Measurements from ENCODE around the gene NLRP2B.
"Not testable (repeated sequence)": the region's sequence is repeated elsewhere in the genome, so short reads cannot be mapped to it uniquely, and the experiment has no call there.

NLRP2B gene

DNA sequence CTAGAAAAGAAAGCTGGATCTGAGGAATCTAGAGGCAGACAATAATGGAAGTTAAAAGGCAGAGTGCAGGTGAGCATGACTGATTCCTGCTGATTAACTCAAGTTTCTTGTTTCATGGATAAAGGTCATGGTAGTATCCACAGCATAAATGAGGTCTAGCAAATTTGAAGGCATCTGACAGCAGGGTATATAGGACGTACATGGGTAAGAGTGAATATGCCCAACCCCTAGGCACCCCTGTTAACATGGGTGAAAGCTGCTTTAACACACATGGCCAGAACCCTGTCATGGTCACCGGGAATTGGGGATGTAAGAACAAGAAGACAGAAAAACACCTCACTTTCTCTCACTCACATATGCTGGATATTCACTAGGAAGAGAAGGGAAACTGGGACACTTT lies 25.0 kb downstream of the NLRP2B start:
- FAIRE-seq (no peak), DNase-seq (ENCODE audit: insufficient read length, low spot score) (no peak)
- TF ChIP-seq TAF1 (IDR thresholded peaks at IDR 0.05; ENCODE audit: low read depth, low read length) (no peak), POU2F2 (IDR thresholded peaks at IDR 0.05; ENCODE audit: low read depth, low read length) (no peak), POLR2A (IDR thresholded peaks at IDR 0.05; ENCODE audit: low read depth, low read length) (no peak), PAX5 (IDR thresholded peaks at IDR 0.05; ENCODE audit: insufficient read depth, low read length, severe bottlenecking) (no peak)

DNA sequence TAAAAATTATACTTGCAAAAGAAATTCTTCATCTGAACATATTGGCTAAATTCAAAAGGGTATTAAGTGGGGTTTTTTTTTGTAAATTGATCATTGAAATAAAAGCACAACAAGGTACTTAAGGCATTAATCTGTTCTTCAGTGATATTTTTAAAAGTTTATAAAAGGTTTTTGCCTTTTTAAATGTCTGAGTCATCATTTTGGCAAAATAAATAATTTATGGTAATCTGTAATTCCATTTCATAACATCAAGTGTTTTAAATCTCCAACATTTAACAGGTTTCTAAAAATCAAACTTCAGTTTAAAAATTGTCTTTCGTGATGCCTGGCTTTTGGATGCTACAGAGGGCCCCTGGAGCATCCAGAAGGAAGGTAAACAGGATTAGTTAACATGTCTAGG lies 27.4 kb downstream of the NLRP2B start:
- DNase-seq (ENCODE audit: insufficient read length, low spot score) (no peak), FAIRE-seq (no peak)
- TF ChIP-seq SPI1 (IDR thresholded peaks at IDR 0.05; ENCODE audit: low read depth, low read length) (no peak), PAX5 (IDR thresholded peaks at IDR 0.05; ENCODE audit: insufficient read depth, low read length, severe bottlenecking) (no peak), TAF1 (IDR thresholded peaks at IDR 0.05; ENCODE audit: low read depth, low read length) (no peak), POLR2A (IDR thresholded peaks at IDR 0.05; ENCODE audit: low read depth, low read length) (no peak), POLR2AphosphoS5 (IDR thresholded peaks at IDR 0.05; ENCODE audit: low read depth, low read length) (no peak), POU2F2 (IDR thresholded peaks at IDR 0.05; ENCODE audit: low read depth, low read length) (no peak)

DNA sequence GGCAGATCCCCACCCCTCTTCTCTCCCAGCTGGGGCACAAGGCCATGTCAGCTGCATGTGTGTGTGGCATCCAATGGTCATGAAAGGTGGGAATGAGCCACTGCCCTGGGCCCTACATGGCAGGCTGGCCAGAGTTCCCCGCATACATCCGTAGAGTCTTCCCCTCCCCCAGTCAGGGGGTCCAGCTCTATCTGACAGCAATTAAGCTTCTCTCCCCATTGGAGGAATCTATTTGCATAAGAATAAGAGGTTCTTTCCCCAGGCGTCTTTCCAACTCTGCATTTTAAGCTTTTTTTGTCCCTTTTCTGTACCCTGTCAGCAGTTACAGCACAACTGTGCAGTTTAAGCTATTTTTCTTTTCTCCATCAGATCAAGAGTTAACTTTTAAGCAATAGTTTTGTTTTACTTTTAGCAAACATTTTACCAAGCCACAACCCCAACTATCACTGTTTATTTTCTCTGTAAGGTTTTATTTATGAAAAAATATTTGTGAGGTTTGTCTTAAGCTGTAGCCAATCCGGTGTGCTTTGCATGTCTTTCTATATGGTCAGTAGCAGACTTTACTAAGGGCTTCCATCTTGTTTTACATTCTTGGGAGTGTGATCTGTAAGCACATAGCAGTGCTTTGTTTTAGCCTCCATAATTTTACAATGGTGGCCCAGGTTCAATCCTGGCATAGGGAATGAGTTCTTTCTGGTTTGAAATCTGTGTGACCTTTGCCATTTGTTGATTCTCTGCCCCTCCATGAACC lies 28.7 kb downstream of the NLRP2B start:
- DNase-seq (ENCODE audit: insufficient read length, low spot score) (no peak), FAIRE-seq (no peak)
- TF ChIP-seq POLR2A (IDR thresholded peaks at IDR 0.05; ENCODE audit: low read depth, low read length) = no peak
- no peak for TF ChIP-seq SPI1 (IDR thresholded peaks at IDR 0.05; ENCODE audit: low read depth, low read length)
- TF ChIP-seq PAX5 (IDR thresholded peaks at IDR 0.05; ENCODE audit: insufficient read depth, low read length, severe bottlenecking) = no peak
- no peak for TF ChIP-seq POLR2AphosphoS5 (IDR thresholded peaks at IDR 0.05; ENCODE audit: low read depth, low read length)
- no peak for TF ChIP-seq TAF1 (IDR thresholded peaks at IDR 0.05; ENCODE audit: low read depth, low read length)
- TF ChIP-seq POU2F2 (IDR thresholded peaks at IDR 0.05; ENCODE audit: low read depth, low read length) = no peak

DNA sequence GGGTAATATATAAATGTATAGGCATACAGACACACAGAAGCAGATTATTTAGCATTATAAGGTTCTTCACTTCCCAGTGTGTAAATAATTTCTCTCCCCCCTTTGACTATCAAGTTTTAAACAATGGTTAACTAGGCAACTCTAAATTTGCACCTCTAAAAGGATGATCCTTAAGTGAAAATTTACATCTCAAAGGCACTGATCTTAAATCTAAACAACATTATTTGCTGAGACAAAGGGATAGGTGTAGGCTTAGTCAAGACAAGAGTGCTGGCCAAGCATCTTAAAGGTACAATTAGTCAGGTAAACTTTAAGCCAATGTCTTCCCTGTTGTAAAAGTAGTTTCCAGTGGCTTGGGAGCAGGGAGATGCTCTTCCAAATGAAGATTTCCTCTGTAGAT lies 33.0 kb downstream of the NLRP2B start:
- DNase-seq (ENCODE audit: insufficient read length, low spot score) (no peak), FAIRE-seq (no peak)
- TF ChIP-seq POLR2AphosphoS5 (IDR thresholded peaks at IDR 0.05; ENCODE audit: low read depth, low read length) = no peak
- no peak for TF ChIP-seq POU2F2 (IDR thresholded peaks at IDR 0.05; ENCODE audit: low read depth, low read length)
- no peak for TF ChIP-seq TAF1 (IDR thresholded peaks at IDR 0.05; ENCODE audit: low read depth, low read length)
- no peak for TF ChIP-seq POLR2A (IDR thresholded peaks at IDR 0.05; ENCODE audit: low read depth, low read length)
- TF ChIP-seq SPI1 (IDR thresholded peaks at IDR 0.05; ENCODE audit: low read depth, low read length) = no peak

DNA sequence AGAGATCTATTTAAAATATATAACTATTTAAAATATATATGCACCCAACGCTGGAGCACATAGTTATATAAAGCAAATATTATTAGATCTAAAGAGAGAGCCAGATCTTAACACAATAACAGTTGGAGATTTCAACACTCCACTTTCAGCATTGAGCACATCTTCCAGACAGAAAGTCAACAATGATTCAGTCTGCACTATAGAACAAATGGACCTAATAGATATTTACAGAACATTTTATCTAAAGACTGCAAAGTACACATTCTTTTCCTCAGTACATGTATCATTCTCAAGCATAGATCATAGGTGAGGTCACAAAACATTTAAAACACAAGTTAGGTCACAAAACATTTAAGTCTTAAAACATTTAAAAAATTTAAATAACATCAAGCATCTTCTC lies 36.4 kb downstream of the NLRP2B start:
- FAIRE-seq (no peak), DNase-seq (ENCODE audit: insufficient read length, low spot score) (no peak)
- TF ChIP-seq SPI1 (IDR thresholded peaks at IDR 0.05; ENCODE audit: low read depth, low read length) = no peak
- TF ChIP-seq POU2F2 (IDR thresholded peaks at IDR 0.05; ENCODE audit: low read depth, low read length) = no peak
- no peak for TF ChIP-seq TAF1 (IDR thresholded peaks at IDR 0.05; ENCODE audit: low read depth, low read length)
- TF ChIP-seq POLR2A (IDR thresholded peaks at IDR 0.05; ENCODE audit: low read depth, low read length) = no peak
- TF ChIP-seq POLR2AphosphoS5 (IDR thresholded peaks at IDR 0.05; ENCODE audit: low read depth, low read length) = no peak
- TF ChIP-seq PAX5 (IDR thresholded peaks at IDR 0.05; ENCODE audit: insufficient read depth, low read length, severe bottlenecking) = no peak

DNA sequence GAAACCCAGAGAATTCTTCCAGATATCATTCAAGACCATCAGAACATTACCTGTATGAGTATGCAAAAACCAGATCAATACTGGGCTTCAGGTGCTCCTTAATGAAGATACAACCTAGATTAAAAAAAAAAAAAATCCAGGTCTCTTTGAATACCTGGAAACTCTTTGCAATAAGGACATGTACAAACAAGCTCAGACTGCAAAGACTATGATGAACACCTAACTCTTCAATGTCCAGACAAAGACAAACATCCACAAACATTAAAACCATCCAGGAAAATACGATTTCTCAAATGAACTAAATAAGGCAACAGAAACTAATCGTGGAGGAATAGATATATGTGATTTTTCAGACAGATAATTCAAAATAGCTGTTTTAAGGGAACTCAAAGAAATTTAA lies 38.7 kb downstream of the NLRP2B start:
- FAIRE-seq (no peak), DNase-seq (ENCODE audit: insufficient read length, low spot score) (no peak)
- TF ChIP-seq POLR2AphosphoS5 (IDR thresholded peaks at IDR 0.05; ENCODE audit: low read depth, low read length) = no peak
- TF ChIP-seq POU2F2 (IDR thresholded peaks at IDR 0.05; ENCODE audit: low read depth, low read length) = no peak
- no peak for TF ChIP-seq TAF1 (IDR thresholded peaks at IDR 0.05; ENCODE audit: low read depth, low read length)
- no peak for TF ChIP-seq SPI1 (IDR thresholded peaks at IDR 0.05; ENCODE audit: low read depth, low read length)
- TF ChIP-seq PAX5 (IDR thresholded peaks at IDR 0.05; ENCODE audit: insufficient read depth, low read length, severe bottlenecking) = no peak
- no peak for TF ChIP-seq POLR2A (IDR thresholded peaks at IDR 0.05; ENCODE audit: low read depth, low read length)

DNA sequence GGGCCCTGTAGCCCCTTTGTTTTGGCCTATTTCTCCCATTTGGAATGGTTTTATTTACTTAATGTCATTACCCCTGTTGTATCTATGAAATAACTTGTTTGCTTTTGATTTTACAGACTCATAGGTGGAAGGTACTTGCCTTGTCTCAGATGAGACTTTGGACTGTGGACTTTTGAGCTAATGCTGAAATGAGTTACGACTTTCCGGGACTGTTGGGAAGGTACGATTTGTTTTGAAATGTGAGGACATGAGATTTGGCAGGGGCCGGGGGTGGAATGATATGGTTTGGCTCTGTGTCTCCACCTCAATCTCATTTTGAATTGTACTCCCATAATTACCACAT lies 39.4 kb downstream of the NLRP2B start:
- TF ChIP-seq POLR2A (IDR thresholded peaks at IDR 0.05; ENCODE audit: low read depth, low read length) = no peak
- no peak for TF ChIP-seq POLR2AphosphoS5 (IDR thresholded peaks at IDR 0.05; ENCODE audit: low read depth, low read length)
- no peak for TF ChIP-seq POU2F2 (IDR thresholded peaks at IDR 0.05; ENCODE audit: low read depth, low read length)
- TF ChIP-seq TAF1 (IDR thresholded peaks at IDR 0.05; ENCODE audit: low read depth, low read length) = no peak
- no peak for TF ChIP-seq PAX5 (IDR thresholded peaks at IDR 0.05; ENCODE audit: insufficient read depth, low read length, severe bottlenecking)
- no peak for TF ChIP-seq SPI1 (IDR thresholded peaks at IDR 0.05; ENCODE audit: low read depth, low read length)
- DNase-seq (ENCODE audit: insufficient read length, low spot score) (no peak), FAIRE-seq (no peak)

DNA sequence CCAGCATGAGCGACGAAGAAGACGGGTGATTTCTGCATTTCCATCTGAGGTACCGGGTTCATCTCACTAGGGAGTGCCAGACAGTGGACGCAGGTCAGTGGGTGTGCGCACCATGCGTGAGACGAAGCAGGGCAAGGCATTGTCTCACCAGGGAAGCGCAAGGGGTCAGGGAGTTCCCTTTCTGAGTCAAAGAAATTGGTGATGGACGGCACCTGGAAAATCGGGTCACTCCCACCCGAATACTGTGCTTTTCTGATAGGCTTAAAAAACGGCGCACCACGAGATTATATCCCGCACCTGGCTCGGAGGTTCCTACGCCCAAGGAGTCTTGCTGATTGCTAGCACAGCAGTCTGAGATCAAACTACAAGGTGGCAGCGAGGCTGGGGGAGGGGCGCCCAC lies 50.6 kb downstream of the NLRP2B start:
- not testable (repeated sequence) for DNase-seq (ENCODE audit: insufficient read length, low spot score); FAIRE-seq
